Chondrocyte (in vitro differentiated cells): ENCODE measurements around the gene HIVEP1. TPM values are rescaled to one million over a fixed set of nuclear protein-coding genes. Genes with fewer than 3 reads are reported as not detected.
A peak's percentile ranks its signal among the peaks of the same experiment; 100 is the strongest.

Source experiments
- DNase-seq: peaks from one replicate; pipeline ENCODE4 v3.0.0; 2021; ENCODE audit warnings: mixed read lengths, low spot score
- H3K27ac Mint-ChIP-seq: one replicate; pipeline ENCODE4 v1.8.0; 2021; ENCODE audit warnings: mild to moderate bottlenecking, moderate library complexity, mixed read lengths; ENCODE audit not compliant: unreplicated experiment
- H3K27me3 Mint-ChIP-seq: 2 replicates; pipeline ENCODE4 v1.8.0; 2021; ENCODE audit warnings: low read depth, mixed read lengths
- H3K36me3 Mint-ChIP-seq: 2 replicates; pipeline ENCODE4 v1.8.0; 2021; ENCODE audit warnings: low read depth, mixed read lengths
- H3K4me1 Mint-ChIP-seq: 2 replicates; pipeline ENCODE4 v1.8.0; 2021; ENCODE audit warnings: low read depth, mild to moderate bottlenecking, mixed read lengths
- H3K4me3 Mint-ChIP-seq: one replicate; pipeline ENCODE4 v1.8.0; 2021; ENCODE audit warnings: mild to moderate bottlenecking, moderate library complexity, mixed read lengths; ENCODE audit not compliant: unreplicated experiment
- H3K9me3 Mint-ChIP-seq: 2 replicates; pipeline ENCODE4 v1.8.0; 2021; ENCODE audit warnings: low read depth, mixed read lengths
- total RNA-seq: library from RNA; stranded (reverse); gene quantifications from 3 replicates; pipeline ENCODE4 v1.2.1, GENCODE V29; 2021
- TF ChIP-seq, protein P1 (sequence below): fragments of 200-600 bp; sonication (generic); IDR thresholded peaks from 2 replicates; pipeline ENCODE4 v1.5.0; 2021; ENCODE audit warnings: antibody characterized with exemption, mild to moderate bottlenecking, moderate library complexity

Gene HIVEP1
- total RNA-seq, 1 donor from 2014 or later, result 49.7 TPM

DNA sequence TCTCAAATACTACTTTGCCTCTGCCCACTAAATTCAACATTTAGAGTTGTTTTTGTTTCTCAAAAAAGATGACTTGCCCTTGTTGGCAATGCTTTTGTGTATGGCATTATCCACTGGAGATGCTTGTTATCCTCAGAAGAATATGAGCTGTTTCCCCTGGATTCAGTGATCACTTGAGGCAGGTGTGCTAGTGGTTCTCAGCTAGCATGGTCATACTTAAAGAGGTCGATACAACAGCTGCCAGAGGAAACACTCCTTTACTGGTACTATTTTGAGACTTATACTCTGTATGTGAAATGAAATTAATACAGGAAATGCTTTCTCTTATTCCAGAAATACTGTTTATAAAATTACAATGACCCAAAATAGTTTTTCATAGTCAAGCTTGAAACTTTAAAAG lies 122.5 kb downstream of the HIVEP1 start:
- Mint-ChIP-seq H3K4me3 (no peak overlapping the region), H3K36me3 (peaks cover 20% of the 10 kb centered on the region)

GRCh38 chr6:12134991-12135390 lies 122.9 kb downstream of the HIVEP1 start:
- H3K4me1 Mint-ChIP-seq, result peaks cover 40% of the 10 kb centered on the region
- no peak overlapping the region for H3K4me3 Mint-ChIP-seq

More for the DNA sequence above, 122.5 kb downstream of the HIVEP1 start:
- Mint-ChIP-seq H3K4me1 (peaks cover 40% of the 10 kb centered on the region), H3K27me3 (no peaks in the 10 kb centered on the region), H3K9me3 (no peaks in the 10 kb centered on the region), H3K27ac (no peak overlapping the region)
- DNase-seq, result no peak
- TF ChIP-seq, protein P1, sequence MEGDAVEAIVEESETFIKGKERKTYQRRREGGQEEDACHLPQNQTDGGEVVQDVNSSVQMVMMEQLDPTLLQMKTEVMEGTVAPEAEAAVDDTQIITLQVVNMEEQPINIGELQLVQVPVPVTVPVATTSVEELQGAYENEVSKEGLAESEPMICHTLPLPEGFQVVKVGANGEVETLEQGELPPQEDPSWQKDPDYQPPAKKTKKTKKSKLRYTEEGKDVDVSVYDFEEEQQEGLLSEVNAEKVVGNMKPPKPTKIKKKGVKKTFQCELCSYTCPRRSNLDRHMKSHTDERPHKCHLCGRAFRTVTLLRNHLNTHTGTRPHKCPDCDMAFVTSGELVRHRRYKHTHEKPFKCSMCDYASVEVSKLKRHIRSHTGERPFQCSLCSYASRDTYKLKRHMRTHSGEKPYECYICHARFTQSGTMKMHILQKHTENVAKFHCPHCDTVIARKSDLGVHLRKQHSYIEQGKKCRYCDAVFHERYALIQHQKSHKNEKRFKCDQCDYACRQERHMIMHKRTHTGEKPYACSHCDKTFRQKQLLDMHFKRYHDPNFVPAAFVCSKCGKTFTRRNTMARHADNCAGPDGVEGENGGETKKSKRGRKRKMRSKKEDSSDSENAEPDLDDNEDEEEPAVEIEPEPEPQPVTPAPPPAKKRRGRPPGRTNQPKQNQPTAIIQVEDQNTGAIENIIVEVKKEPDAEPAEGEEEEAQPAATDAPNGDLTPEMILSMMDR, result no peak

GRCh38 chr6:12136905-12137304 lies 124.8 kb downstream of the HIVEP1 start:
- DNase-seq, result no peak
- H3K4me3 Mint-ChIP-seq, result no peak overlapping the region
- H3K36me3 Mint-ChIP-seq, result peaks cover 35% of the 10 kb centered on the region

More at GRCh38 chr6:12134991-12135390, 122.9 kb downstream of the HIVEP1 start:
- H3K27ac Mint-ChIP-seq, result peak overlapping the region; percentile 34
- TF ChIP-seq, protein P1, result no peak
- peaks cover 22% of the 10 kb centered on the region for H3K36me3 Mint-ChIP-seq
- DNase-seq, result no peak
- H3K27me3 Mint-ChIP-seq, result no peaks in the 10 kb centered on the region
- no peaks in the 10 kb centered on the region for H3K9me3 Mint-ChIP-seq

DNA sequence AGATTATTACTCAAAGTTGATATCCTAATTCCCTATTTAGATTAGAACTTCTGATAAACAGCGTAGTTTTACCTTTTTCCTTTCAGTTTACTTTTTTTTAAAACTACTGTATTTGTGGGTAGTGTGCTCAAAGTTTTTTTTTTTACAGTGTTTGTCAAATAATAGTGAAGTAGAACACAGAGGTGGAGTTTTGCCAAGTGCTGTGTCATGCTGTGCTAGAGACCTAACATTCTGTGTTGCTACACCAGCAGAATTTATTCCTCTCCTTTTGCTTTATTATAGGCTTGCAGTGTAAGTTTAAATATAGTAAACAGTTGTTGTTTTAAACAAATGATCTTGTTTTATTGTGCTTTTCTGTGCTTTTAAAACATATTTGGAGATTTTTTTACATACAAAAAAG lies 125.4 kb downstream of the HIVEP1 start:
- peaks cover 41% of the 10 kb centered on the region for H3K36me3 Mint-ChIP-seq
- no peak overlapping the region for H3K4me3 Mint-ChIP-seq
- H3K27me3 Mint-ChIP-seq, result no peaks in the 10 kb centered on the region
- TF ChIP-seq, protein P1, result no peak
- H3K9me3 Mint-ChIP-seq, result no peaks in the 10 kb centered on the region
- DNase-seq, result no peak
- H3K27ac Mint-ChIP-seq, result peak overlapping the region; percentile 30
- H3K4me1 Mint-ChIP-seq, result peaks cover 32% of the 10 kb centered on the region

More at GRCh38 chr6:12136905-12137304, 124.8 kb downstream of the HIVEP1 start:
- Mint-ChIP-seq H3K27ac (peak overlapping the region; percentile 11), H3K27me3 (no peaks in the 10 kb centered on the region), H3K4me1 (peaks cover 38% of the 10 kb centered on the region), H3K9me3 (no peaks in the 10 kb centered on the region)
- TF ChIP-seq, protein P1, result no peak

- TF ChIP-seq, protein P1, result no peak
- no peak for DNase-seq
- peaks cover 25% of the 10 kb centered on the region for H3K4me1 Mint-ChIP-seq
- H3K9me3 Mint-ChIP-seq, result peaks cover 2% of the 10 kb centered on the region
- no peak overlapping the region for H3K27ac Mint-ChIP-seq
- peaks cover 44% of the 10 kb centered on the region for H3K36me3 Mint-ChIP-seq
- H3K27me3 Mint-ChIP-seq, result no peaks in the 10 kb centered on the region
- no peak overlapping the region for H3K4me3 Mint-ChIP-seq
These were observed 126.3 kb downstream of the HIVEP1 start for GRCh38 chr6:12138381-12138780.
